Fibroblast of the aortic adventitia (primary cell): ENCODE data around the gene PAOX. TPM values are rescaled to one million over a fixed set of nuclear protein-coding genes. Genes with fewer than 3 reads are reported as not detected.

Experiments
- DNase-seq: peaks from one replicate; pipeline ENCODE4 v3.0.0-alpha.2; 2010; ENCODE audit warnings: low read depth
- H3K4me3 ChIP-seq: 2 replicates; pipeline ENCODE4 v1.5.1; 2011; ENCODE audit warnings: low read depth, mild to moderate bottlenecking, control low read depth, low read length, moderate library complexity
- total RNA-seq: library from RNA; depleted of rRNA; stranded (reverse); fragments of >200 nt; gene quantifications from 2 replicates; pipeline ENCODE4 v1.2.3, GENCODE V29; 2012; ENCODE audit warnings: low replicate concordance
- TF ChIP-seq, protein P1 (sequence below): IDR thresholded peaks from 2 replicates; pipeline ENCODE4 v1.5.1; 2011; ENCODE audit warnings: mild to moderate bottlenecking, low read length, control low read depth, inconsistent platforms; ENCODE audit not compliant: insufficient read depth

The PAOX gene
- total RNA-seq, 1 donor = 4.9 TPM

DNA sequence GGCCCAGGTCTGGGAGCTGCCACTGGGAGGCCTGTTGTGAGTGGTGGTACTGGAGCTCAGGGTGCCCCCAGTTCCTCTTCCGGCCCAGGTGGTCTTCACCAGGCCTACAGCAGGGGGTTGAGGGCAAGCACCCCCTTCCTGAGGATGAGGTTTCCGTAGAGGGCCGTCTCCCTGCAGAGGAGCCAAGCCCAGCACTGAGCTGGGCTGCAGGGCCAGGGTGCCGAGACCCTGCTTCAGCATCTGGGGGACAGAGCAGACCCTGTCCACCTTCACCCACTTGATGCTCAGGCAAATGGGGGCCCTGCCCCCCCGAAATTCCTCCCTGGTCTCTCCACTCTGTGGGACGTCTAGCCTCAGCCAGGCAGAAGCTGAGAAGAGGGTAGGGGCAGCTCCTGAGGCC, 23.8 kb upstream of the PAOX start:
- DNase-seq = no peak
- TF ChIP-seq, protein P1, sequence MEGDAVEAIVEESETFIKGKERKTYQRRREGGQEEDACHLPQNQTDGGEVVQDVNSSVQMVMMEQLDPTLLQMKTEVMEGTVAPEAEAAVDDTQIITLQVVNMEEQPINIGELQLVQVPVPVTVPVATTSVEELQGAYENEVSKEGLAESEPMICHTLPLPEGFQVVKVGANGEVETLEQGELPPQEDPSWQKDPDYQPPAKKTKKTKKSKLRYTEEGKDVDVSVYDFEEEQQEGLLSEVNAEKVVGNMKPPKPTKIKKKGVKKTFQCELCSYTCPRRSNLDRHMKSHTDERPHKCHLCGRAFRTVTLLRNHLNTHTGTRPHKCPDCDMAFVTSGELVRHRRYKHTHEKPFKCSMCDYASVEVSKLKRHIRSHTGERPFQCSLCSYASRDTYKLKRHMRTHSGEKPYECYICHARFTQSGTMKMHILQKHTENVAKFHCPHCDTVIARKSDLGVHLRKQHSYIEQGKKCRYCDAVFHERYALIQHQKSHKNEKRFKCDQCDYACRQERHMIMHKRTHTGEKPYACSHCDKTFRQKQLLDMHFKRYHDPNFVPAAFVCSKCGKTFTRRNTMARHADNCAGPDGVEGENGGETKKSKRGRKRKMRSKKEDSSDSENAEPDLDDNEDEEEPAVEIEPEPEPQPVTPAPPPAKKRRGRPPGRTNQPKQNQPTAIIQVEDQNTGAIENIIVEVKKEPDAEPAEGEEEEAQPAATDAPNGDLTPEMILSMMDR = no peak
- H3K4me3 ChIP-seq = no peak overlapping the region

DNA sequence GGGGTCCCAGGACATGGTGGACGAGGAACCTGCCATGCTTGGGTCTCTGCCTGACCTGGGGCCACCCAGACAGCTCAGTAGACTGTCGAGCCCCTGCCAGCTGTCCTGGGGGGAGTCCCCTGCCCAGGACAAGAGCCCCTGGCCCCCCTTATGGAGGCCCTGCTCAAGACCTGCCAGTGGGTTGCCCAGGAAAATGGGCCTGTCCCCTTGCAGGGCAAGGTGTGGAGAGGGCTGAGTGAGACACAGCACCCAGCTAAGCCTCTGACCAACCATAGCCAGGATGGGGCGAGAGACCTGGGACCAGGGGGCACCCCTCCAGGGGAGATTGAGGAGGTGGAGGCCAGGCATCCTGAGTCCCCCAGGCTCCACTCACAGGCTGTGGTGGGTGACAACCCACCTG, 23.1 kb upstream of the PAOX start:
- TF ChIP-seq, protein P1 = no peak
- DNase-seq = no peak
- H3K4me3 ChIP-seq = no peak overlapping the region

DNA sequence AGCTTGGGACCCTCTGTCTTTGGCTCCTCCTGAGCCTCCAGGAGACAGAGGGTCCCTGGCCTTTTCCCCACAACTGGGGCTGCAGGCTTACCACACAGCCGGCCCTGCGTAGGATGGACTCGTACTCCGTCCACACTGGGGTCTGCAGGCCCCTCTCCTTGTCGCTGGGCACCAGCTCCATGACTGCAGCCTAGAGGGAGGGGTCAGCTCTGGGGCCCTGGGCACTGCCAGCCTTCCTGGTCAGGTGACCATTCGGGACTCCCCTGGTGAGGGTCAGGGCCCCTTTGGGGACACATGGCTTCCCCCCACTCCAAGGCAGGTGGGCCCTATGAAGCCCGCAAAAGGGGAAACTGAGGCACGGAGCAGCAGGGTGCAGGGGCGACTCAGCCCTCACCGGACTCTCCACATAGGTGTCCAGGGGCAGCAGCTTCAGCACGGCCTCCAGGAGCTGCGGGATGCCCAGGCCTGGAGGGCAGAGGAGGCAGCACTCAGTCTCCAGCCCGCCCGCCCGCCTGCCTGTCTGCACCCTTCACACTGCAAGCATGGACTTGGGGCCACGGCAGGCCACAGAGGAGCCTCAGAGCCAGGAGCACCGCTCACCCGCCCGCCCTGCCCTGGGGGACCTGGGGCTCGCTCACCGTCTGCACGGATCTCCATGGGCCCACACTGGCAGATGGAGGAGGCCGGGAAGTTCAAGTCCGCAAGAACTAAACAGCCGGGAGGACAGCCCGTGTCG, 22.3 kb upstream of the PAOX start:
- peak overlapping the region; percentile 67 for H3K4me3 ChIP-seq
- DNase-seq = no peak
- TF ChIP-seq, protein P1 = no peak

DNA sequence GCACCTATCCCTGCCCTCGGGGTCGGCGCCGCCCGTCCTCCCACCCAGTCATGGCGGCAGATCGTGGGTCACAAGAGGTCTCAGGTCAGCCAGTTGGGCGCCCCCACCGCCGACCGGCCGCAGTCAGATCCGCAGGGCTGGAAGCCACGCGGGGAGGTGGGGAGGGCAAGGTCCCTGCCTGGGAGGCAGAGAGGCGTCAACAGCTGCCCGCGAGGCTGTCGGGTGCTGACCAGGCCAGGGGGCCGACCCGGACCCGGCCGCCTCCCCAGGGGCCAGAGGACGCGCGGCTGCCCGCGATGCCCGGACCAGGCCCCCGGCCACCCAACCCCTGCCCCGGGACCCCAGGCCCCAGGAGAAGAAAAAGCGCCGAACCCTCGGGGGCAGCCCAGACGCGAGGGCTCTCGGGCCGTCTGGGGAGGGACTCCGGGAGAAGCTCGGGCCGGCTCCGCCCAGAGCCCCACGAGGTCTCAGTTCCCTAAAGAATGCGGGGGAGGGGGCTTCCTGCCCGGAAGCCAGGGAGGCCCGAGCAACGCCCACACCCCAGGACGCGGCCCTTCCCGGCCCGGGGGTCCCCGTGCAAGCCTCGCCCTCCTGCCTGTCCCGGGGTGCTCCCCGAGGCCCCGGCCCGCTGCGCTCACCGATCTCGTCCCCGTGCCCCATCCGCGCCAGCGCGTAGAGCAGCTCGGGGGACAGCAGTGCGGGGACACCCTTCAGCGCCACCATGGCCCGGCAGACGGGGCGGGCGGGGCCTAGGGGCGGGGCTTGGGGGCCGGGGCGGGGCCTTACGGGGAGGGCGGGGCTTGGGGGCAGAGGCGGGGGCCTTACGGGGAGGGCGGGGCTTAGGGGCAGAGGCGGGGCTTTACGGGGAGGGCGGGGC, 21.5 kb upstream of the PAOX start, which contains the start of gene FUOM:
Gene FUOM (minus strand): TSS at position 735 of the 877 bp plus-strand sequence. CDS start 12 bp downstream, at position 723.
- TF ChIP-seq, protein P1 = no peak
- peak; percentile 13 for DNase-seq
- H3K4me3 ChIP-seq = peak within 1 kb of the TSS; percentile 67

DNA sequence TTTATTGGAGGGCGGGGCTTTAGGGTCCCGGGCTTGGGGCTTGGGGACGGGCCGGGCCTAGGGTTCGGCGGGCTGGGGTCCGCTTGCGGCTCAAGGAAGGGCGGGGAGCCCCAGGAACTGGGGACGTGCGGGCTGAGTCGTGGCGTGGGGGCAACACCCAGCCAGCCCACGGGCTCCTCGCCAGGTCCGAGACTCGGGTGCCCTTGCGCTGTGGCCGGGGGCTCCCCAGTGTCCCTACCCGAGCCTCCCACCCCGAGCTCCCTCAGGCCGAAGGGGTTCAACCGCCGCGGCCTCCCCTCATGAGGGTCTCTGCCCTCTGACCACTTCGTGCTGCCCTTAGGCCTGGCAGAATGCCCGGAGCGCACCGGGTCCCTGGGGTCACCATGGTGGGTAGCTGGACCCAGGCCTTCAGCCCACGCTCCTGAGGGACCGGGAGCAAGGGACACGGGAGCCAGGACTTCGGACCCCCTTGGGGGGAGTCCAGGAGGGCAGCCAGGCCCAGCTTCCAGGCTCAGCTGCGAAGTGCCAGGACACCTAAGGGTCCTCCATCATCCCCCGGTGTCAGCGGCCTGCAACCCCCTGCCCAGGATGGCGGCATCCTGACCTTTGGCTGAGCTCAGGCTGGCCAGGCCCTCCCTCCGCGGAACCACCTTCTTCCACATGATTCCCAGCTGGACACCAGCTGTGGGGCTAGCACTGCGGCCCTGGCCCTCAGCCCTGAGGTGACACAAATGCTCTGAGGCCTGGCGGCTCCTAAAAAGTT, 20.7 kb upstream of the PAOX start:
- no peak for DNase-seq
- H3K4me3 ChIP-seq = no peak overlapping the region
- TF ChIP-seq, protein P1 = no peak

DNA sequence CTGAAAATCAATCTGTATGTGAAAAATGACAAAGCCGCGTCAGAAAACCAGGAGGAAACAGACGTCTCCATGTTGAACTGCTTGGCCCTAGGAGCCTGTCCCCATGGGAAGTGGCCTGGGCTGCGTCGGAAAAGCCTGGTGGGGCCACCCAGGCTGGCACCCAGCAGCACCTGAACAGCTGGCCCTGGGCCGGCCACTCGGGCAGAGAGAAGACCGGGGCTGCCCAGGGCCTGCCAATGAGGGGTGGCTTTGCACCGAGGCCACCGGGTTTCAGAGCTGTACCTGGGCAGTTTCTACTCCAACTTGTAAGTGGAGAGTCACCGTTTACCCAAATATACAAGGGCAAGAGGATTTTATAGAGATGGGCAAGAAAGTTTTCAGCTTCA, 20.1 kb upstream of the PAOX start:
- no peak overlapping the region for H3K4me3 ChIP-seq
- DNase-seq = no peak
- TF ChIP-seq, protein P1 = no peak
